WTC11 (cell line): Measurements from ENCODE around the gene CLEC9A. TPM values are rescaled to one million over a fixed set of nuclear protein-coding genes. Genes with fewer than 3 reads are reported as not detected.

Experiments used
- ATAC-seq: fragments of 200-7000 bp; cut with Tn5 transposase; 2 replicates; pipeline ENCODE4 v1.10.0; 2021; ENCODE audit warnings: mild to moderate bottlenecking, moderate library complexity
- CTCF ChIA-PET: fragments of 300-600 bp; sonication (Branson Sonifier 250); formaldehyde crosslinking; loops from one replicate; lab custom pipeline; 2021; ENCODE audit warnings: antibody characterized with exemption; lab: Charles Lee
- POLR2A ChIA-PET: fragments of 350-600 bp; sonication (Branson Sonifier 250); formaldehyde crosslinking; loops from one replicate; lab custom pipeline; 2021; ENCODE audit warnings: antibody characterized with exemption; lab: Charles Lee
- DNase-seq: peaks from one replicate; pipeline ENCODE4 v3.0.0; 2021; ENCODE audit warnings: low spot score
- H3K27ac Mint-ChIP-seq: 2 replicates; pipeline ENCODE4 v1.8.0; 2021; ENCODE audit warnings: mixed read lengths
- H3K27me3 Mint-ChIP-seq: 2 replicates; pipeline ENCODE4 v1.8.0; 2021; ENCODE audit warnings: low read depth, mild to moderate bottlenecking, moderate library complexity, mixed read lengths
- H3K36me3 Mint-ChIP-seq: 2 replicates; pipeline ENCODE4 v1.8.0; 2021; ENCODE audit warnings: mixed read lengths
- H3K4me1 Mint-ChIP-seq: 2 replicates; pipeline ENCODE4 v1.8.0; 2022; ENCODE audit warnings: mixed read lengths
- H3K4me3 Mint-ChIP-seq: 2 replicates; pipeline ENCODE4 v1.8.0; 2021; ENCODE audit warnings: mild to moderate bottlenecking, moderate library complexity, mixed read lengths
- H3K9me3 Mint-ChIP-seq: 2 replicates; pipeline ENCODE4 v1.8.0; 2021; ENCODE audit warnings: mixed read lengths
- IRF2 ChIP-seq: sonication (generic); formaldehyde crosslinking; IDR thresholded peaks from 2 replicates; pipeline ENCODE4 v1.8.0; 2022; ENCODE audit warnings: low read depth, missing genetic modification reagents, borderline replicate concordance
- JAZF1 ChIP-seq: fragments of 250-450 bp; sonication (Bioruptor Pico); IDR thresholded peaks from 2 replicates; pipeline ENCODE4 v1.9.0; 2021; ENCODE audit warnings: moderate library complexity, mild to moderate bottlenecking, inconsistent platforms
- SMAD3 ChIP-seq: sonication (generic); formaldehyde crosslinking; IDR thresholded peaks from 2 replicates; pipeline ENCODE4 v1.8.0; 2022; ENCODE audit warnings: missing genetic modification reagents, mild to moderate bottlenecking, borderline replicate concordance
- SOX15 ChIP-seq: fragments of 250-450 bp; sonication (Bioruptor Pico); IDR thresholded peaks from 2 replicates; pipeline ENCODE4 v1.9.0; 2021; ENCODE audit warnings: mild to moderate bottlenecking
- TCF7 ChIP-seq: sonication (generic); formaldehyde crosslinking; IDR thresholded peaks from 2 replicates; pipeline ENCODE4 v1.8.0; 2022; ENCODE audit warnings: mild to moderate bottlenecking, low read depth, missing genetic modification reagents, moderate library complexity
- ZNF138 ChIP-seq: sonication (generic); formaldehyde crosslinking; conservative IDR thresholded peaks from 2 replicates; pipeline ENCODE4 v1.8.1; 2022; ENCODE audit warnings: mild to moderate bottlenecking, moderate library complexity, missing genetic modification reagents
- ZNF232 ChIP-seq: sonication (generic); formaldehyde crosslinking; IDR thresholded peaks from 2 replicates; pipeline ENCODE4 v1.8.0; 2022; ENCODE audit warnings: mild to moderate bottlenecking, missing genetic modification reagents
- total RNA-seq: library from RNA; stranded (reverse); gene quantifications from 3 replicates; pipeline ENCODE4 v1.2.3, GENCODE V29; 2021
- TF ChIP-seq, protein P1 (sequence below): fragments of 250-450 bp; sonication (Bioruptor Pico); IDR thresholded peaks from 2 replicates; pipeline ENCODE4 v1.9.0; 2021; ENCODE audit warnings: mild to moderate bottlenecking, borderline replicate concordance
- TF ChIP-seq, protein P2 (sequence below): sonication (generic); formaldehyde crosslinking; IDR thresholded peaks from 2 replicates; pipeline ENCODE4 v1.8.0; 2022; ENCODE audit warnings: mild to moderate bottlenecking, missing genetic modification reagents
- TF ChIP-seq, protein P3 (sequence below): sonication (generic); formaldehyde crosslinking; IDR thresholded peaks from 2 replicates; pipeline ENCODE4 v1.8.1; 2022; ENCODE audit warnings: low read depth, missing genetic modification reagents, borderline replicate concordance
- TF ChIP-seq, protein P4 (sequence below): sonication (generic); formaldehyde crosslinking; IDR thresholded peaks from 2 replicates; pipeline ENCODE4 v1.8.0; 2022; ENCODE audit warnings: missing genetic modification reagents
- TF ChIP-seq, protein P5 (sequence below): sonication (generic); formaldehyde crosslinking; IDR thresholded peaks from 2 replicates; pipeline ENCODE4 v1.8.1; 2023; ENCODE audit warnings: mild to moderate bottlenecking, missing genetic modification reagents, moderate library complexity
- TF ChIP-seq, protein P6 (sequence below): sonication (generic); formaldehyde crosslinking; IDR thresholded peaks from 2 replicates; pipeline ENCODE4 v1.8.0; 2023; ENCODE audit warnings: mild to moderate bottlenecking, missing genetic modification reagents
- TF ChIP-seq, protein P7 (sequence below): sonication (generic); formaldehyde crosslinking; IDR thresholded peaks from 2 replicates; pipeline ENCODE4 v1.8.1; 2023; ENCODE audit warnings: mild to moderate bottlenecking, missing genetic modification reagents

The CLEC9A gene
- total RNA-seq, 1 experiment from 2014 or later: not detected

DNA sequence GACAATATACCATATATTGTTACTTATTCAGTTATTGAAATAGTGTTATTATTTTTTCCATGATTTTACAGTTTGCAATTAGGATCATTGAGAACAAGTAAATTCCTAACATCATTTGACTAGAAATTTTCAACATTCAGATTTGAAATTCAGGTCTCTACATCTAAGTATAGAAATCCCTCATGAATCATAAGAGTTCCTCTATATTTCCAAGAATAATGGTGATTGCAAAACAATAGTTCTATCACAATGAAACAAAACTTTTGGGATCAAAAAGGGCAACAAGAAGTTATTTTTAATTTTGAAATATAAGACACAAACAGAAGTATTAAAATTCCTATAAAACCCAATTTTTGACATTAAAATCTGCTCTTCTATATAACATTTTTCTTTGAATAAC is 57.5 kb downstream of the CLEC9A start:
- ChIA-PET CTCF (no interaction called here), POLR2A (no interaction called here)
- Mint-ChIP-seq H3K36me3 (peaks cover 4% of the 10 kb centered on the region; the same call in 1 of the 2 replicates), H3K4me3 (no peak overlapping the region), H3K27ac (no peak overlapping the region), H3K4me1 (peaks cover 13% of the 10 kb centered on the region), H3K27me3 (no peaks in the 10 kb centered on the region), H3K9me3 (peaks cover 9% of the 10 kb centered on the region)
- TF ChIP-seq, protein P1, sequence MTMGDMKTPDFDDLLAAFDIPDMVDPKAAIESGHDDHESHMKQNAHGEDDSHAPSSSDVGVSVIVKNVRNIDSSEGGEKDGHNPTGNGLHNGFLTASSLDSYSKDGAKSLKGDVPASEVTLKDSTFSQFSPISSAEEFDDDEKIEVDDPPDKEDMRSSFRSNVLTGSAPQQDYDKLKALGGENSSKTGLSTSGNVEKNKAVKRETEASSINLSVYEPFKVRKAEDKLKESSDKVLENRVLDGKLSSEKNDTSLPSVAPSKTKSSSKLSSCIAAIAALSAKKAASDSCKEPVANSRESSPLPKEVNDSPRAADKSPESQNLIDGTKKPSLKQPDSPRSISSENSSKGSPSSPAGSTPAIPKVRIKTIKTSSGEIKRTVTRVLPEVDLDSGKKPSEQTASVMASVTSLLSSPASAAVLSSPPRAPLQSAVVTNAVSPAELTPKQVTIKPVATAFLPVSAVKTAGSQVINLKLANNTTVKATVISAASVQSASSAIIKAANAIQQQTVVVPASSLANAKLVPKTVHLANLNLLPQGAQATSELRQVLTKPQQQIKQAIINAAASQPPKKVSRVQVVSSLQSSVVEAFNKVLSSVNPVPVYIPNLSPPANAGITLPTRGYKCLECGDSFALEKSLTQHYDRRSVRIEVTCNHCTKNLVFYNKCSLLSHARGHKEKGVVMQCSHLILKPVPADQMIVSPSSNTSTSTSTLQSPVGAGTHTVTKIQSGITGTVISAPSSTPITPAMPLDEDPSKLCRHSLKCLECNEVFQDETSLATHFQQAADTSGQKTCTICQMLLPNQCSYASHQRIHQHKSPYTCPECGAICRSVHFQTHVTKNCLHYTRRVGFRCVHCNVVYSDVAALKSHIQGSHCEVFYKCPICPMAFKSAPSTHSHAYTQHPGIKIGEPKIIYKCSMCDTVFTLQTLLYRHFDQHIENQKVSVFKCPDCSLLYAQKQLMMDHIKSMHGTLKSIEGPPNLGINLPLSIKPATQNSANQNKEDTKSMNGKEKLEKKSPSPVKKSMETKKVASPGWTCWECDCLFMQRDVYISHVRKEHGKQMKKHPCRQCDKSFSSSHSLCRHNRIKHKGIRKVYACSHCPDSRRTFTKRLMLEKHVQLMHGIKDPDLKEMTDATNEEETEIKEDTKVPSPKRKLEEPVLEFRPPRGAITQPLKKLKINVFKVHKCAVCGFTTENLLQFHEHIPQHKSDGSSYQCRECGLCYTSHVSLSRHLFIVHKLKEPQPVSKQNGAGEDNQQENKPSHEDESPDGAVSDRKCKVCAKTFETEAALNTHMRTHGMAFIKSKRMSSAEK (CRISPR knock-in tag): no peak
- TF ChIP-seq, protein P2, sequence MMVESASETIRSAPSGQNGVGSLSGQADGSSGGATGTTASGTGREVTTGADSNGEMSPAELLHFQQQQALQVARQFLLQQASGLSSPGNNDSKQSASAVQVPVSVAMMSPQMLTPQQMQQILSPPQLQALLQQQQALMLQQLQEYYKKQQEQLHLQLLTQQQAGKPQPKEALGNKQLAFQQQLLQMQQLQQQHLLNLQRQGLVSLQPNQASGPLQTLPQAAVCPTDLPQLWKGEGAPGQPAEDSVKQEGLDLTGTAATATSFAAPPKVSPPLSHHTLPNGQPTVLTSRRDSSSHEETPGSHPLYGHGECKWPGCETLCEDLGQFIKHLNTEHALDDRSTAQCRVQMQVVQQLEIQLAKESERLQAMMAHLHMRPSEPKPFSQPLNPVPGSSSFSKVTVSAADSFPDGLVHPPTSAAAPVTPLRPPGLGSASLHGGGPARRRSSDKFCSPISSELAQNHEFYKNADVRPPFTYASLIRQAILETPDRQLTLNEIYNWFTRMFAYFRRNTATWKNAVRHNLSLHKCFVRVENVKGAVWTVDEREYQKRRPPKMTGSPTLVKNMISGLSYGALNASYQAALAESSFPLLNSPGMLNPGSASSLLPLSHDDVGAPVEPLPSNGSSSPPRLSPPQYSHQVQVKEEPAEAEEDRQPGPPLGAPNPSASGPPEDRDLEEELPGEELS (CRISPR knock-in tag): no peak
- no peak for TF ChIP-seq JAZF1
- TF ChIP-seq, protein P3, sequence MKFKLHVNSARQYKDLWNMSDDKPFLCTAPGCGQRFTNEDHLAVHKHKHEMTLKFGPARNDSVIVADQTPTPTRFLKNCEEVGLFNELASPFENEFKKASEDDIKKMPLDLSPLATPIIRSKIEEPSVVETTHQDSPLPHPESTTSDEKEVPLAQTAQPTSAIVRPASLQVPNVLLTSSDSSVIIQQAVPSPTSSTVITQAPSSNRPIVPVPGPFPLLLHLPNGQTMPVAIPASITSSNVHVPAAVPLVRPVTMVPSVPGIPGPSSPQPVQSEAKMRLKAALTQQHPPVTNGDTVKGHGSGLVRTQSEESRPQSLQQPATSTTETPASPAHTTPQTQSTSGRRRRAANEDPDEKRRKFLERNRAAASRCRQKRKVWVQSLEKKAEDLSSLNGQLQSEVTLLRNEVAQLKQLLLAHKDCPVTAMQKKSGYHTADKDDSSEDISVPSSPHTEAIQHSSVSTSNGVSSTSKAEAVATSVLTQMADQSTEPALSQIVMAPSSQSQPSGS (CRISPR knock-in tag): no peak
- TF ChIP-seq, protein P4, sequence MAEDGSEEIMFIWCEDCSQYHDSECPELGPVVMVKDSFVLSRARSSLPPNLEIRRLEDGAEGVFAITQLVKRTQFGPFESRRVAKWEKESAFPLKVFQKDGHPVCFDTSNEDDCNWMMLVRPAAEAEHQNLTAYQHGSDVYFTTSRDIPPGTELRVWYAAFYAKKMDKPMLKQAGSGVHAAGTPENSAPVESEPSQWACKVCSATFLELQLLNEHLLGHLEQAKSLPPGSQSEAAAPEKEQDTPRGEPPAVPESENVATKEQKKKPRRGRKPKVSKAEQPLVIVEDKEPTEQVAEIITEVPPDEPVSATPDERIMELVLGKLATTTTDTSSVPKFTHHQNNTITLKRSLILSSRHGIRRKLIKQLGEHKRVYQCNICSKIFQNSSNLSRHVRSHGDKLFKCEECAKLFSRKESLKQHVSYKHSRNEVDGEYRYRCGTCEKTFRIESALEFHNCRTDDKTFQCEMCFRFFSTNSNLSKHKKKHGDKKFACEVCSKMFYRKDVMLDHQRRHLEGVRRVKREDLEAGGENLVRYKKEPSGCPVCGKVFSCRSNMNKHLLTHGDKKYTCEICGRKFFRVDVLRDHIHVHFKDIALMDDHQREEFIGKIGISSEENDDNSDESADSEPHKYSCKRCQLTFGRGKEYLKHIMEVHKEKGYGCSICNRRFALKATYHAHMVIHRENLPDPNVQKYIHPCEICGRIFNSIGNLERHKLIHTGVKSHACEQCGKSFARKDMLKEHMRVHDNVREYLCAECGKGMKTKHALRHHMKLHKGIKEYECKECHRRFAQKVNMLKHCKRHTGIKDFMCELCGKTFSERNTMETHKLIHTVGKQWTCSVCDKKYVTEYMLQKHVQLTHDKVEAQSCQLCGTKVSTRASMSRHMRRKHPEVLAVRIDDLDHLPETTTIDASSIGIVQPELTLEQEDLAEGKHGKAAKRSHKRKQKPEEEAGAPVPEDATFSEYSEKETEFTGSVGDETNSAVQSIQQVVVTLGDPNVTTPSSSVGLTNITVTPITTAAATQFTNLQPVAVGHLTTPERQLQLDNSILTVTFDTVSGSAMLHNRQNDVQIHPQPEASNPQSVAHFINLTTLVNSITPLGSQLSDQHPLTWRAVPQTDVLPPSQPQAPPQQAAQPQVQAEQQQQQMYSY (CRISPR knock-in tag): no peak
- ATAC-seq (no peak), DNase-seq (no peak)

DNA sequence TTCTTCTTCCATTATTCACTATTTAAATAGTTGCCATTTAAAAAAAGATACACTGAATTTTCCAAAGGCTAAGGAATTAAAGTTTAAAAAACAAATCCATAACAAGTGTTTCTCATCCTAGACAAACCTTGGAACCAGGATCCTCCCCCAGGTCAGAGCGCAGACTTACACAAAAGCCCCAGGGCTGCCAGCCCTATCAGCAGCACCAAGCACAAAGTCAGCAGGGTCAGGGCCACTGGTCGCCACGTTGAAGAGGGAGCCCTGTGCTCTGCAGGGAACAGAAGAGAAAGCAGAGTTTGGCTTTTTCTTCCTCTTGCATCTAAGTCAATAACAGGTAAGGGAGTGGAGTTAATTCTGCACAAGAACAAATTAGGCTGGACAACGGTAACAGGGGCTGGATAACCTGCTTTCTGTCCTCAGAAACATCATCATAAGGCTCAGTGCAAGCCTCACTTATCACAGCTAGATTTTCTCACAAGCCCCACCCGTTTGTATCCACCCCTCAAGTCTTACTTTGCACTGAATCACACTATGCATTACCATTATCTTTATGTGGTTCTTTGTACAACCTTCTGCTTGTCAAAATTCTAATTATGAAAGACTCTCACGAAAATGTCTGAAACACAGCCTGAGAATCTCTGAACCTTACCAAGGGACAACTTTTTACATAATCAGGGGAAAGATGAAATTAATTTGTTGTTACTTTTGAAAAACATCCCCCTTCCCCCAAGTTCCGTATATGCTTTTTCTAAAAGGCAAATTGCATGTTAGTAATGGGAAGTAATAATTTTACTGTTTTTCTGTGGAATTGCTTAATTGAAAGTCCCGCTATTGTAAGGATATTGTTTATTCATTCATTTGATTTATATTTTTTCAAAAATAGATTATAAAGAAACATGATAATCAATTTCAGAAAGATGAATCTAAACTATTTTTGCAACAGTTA is 58.7 kb downstream of the CLEC9A start:
- ChIA-PET CTCF (no interaction called here), POLR2A (interaction anchor here (0.6 kb wide), 1 partner anchor 67 kb away, joined by 3 read pairs; no protein-coding TSS in a partner anchor)
- Mint-ChIP-seq H3K27ac (no peak overlapping the region), H3K36me3 (peaks cover 2% of the 10 kb centered on the region; the same call in 1 of the 2 replicates), H3K27me3 (no peaks in the 10 kb centered on the region), H3K9me3 (peaks cover 2% of the 10 kb centered on the region), H3K4me3 (no peak overlapping the region), H3K4me1 (peaks cover 13% of the 10 kb centered on the region)
- peak; percentile 80 for ATAC-seq
- no peak for DNase-seq
- TF ChIP-seq, protein P5, sequence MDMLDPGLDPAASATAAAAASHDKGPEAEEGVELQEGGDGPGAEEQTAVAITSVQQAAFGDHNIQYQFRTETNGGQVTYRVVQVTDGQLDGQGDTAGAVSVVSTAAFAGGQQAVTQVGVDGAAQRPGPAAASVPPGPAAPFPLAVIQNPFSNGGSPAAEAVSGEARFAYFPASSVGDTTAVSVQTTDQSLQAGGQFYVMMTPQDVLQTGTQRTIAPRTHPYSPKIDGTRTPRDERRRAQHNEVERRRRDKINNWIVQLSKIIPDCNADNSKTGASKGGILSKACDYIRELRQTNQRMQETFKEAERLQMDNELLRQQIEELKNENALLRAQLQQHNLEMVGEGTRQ (CRISPR knock-in tag): no peak
- no peak for TF ChIP-seq TCF7
- no peak for TF ChIP-seq SMAD3 (CRISPR knock-in tag)
- no peak for TF ChIP-seq ZNF232 (CRISPR knock-in tag)
- no peak for TF ChIP-seq ZNF138 (CRISPR knock-in tag)
- no peak for TF ChIP-seq IRF2 (CRISPR knock-in tag)
- TF ChIP-seq SOX15: no peak
- TF ChIP-seq, protein P6, sequence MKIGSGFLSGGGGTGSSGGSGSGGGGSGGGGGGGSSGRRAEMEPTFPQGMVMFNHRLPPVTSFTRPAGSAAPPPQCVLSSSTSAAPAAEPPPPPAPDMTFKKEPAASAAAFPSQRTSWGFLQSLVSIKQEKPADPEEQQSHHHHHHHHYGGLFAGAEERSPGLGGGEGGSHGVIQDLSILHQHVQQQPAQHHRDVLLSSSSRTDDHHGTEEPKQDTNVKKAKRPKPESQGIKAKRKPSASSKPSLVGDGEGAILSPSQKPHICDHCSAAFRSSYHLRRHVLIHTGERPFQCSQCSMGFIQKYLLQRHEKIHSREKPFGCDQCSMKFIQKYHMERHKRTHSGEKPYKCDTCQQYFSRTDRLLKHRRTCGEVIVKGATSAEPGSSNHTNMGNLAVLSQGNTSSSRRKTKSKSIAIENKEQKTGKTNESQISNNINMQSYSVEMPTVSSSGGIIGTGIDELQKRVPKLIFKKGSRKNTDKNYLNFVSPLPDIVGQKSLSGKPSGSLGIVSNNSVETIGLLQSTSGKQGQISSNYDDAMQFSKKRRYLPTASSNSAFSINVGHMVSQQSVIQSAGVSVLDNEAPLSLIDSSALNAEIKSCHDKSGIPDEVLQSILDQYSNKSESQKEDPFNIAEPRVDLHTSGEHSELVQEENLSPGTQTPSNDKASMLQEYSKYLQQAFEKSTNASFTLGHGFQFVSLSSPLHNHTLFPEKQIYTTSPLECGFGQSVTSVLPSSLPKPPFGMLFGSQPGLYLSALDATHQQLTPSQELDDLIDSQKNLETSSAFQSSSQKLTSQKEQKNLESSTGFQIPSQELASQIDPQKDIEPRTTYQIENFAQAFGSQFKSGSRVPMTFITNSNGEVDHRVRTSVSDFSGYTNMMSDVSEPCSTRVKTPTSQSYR (CRISPR knock-in tag): no peak
- TF ChIP-seq, protein P7, sequence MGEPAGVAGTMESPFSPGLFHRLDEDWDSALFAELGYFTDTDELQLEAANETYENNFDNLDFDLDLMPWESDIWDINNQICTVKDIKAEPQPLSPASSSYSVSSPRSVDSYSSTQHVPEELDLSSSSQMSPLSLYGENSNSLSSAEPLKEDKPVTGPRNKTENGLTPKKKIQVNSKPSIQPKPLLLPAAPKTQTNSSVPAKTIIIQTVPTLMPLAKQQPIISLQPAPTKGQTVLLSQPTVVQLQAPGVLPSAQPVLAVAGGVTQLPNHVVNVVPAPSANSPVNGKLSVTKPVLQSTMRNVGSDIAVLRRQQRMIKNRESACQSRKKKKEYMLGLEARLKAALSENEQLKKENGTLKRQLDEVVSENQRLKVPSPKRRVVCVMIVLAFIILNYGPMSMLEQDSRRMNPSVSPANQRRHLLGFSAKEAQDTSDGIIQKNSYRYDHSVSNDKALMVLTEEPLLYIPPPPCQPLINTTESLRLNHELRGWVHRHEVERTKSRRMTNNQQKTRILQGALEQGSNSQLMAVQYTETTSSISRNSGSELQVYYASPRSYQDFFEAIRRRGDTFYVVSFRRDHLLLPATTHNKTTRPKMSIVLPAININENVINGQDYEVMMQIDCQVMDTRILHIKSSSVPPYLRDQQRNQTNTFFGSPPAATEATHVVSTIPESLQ (CRISPR knock-in tag): no peak
